Mucosa of gallbladder (tissue), 1 donor: Measurements from ENCODE around the gene C5AR1. TPM values are rescaled to one million over a fixed set of nuclear protein-coding genes. Genes with fewer than 3 reads are reported as not detected.
"Not testable (repeated sequence)": the region's sequence is repeated elsewhere in the genome, so short reads cannot be mapped to it uniquely, and the experiment has no call there.

Source experiments
- DNase-seq: peaks from one replicate; pipeline ENCODE4 v3.0.0-alpha.2; 2020; ENCODE audit warnings: low spot score
- total RNA-seq: library from RNA; stranded (reverse); gene quantifications from one replicate; pipeline ENCODE4 v1.2.1, GENCODE V29; 2021
- donor health status: DM: no; HTN: no; CAD: no.

The C5AR1 gene
- total RNA-seq, 1 donor from 2014 or later, result 18.7 TPM

DNA sequence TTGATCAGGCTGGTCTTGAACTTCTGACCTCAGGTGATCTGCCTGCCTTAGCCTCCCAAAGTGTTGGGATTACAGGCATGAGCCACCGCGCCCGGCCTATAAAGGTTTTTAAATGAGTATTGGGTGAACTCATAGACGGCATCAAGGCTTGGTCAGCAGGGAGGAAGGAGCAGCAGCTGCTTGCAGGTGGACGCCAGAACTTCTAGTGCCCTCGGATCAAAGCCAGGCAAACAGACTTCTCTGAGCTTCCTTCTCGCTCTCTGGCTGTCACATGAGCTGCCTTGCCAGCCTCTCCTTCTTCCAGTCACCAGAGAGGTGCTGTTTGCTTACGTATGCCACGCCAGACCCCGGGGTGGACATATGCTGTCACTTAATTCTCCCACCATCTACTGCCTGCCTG lies 55.8 kb downstream of the C5AR1 start:
- DNase-seq, result not testable (repeated sequence)

- DNase-seq, result no peak
Measured at GRCh38 chr19:47370045-47370611, 60.5 kb downstream of the C5AR1 start.

- no peak for DNase-seq
Measured at GRCh38 chr19:47371261-47371660, 61.6 kb downstream of the C5AR1 start.

Other genes with a start within 250 kb of the C5AR1 start
- gene ZC3H4, start 196.1 kb upstream of the C5AR1 start, total RNA-seq, result 45.1 TPM
- 57.4 TPM for gene SAE1, start 179.0 kb upstream of the C5AR1 start, total RNA-seq
- gene BBC3, start 78.7 kb upstream of the C5AR1 start, total RNA-seq, result 11.2 TPM
- gene CCDC9, start 53.3 kb upstream of the C5AR1 start, total RNA-seq, result 32.5 TPM
- gene INAFM1, start 35.0 kb upstream of the C5AR1 start, total RNA-seq, result 33.5 TPM
- 1.6 TPM for gene C5AR2, start 22.3 kb downstream of the C5AR1 start, total RNA-seq
- 19.1 TPM for gene DHX34, start 39.5 kb downstream of the C5AR1 start, total RNA-seq
- 5.7 TPM for gene MEIS3, start 109.7 kb downstream of the C5AR1 start, total RNA-seq
- 5.1 TPM for gene SLC8A2, start 162.0 kb downstream of the C5AR1 start, total RNA-seq
- gene KPTN, start 174.4 kb downstream of the C5AR1 start, total RNA-seq, result 16.3 TPM
- 155 TPM for gene NAPA, start 205.2 kb downstream of the C5AR1 start, total RNA-seq